HG02943 (cell line): Measurements from ENCODE around the gene MYL4.

Experiments
- ATAC-seq: cut with Tn5 transposase; IDR thresholded peaks from one replicate; pipeline ENCODE4 v1.9.1; 2021; ENCODE audit warnings: mild to moderate bottlenecking, low read depth, moderate library complexity; ENCODE audit not compliant: unreplicated experiment

Gene MYL4

DNA sequence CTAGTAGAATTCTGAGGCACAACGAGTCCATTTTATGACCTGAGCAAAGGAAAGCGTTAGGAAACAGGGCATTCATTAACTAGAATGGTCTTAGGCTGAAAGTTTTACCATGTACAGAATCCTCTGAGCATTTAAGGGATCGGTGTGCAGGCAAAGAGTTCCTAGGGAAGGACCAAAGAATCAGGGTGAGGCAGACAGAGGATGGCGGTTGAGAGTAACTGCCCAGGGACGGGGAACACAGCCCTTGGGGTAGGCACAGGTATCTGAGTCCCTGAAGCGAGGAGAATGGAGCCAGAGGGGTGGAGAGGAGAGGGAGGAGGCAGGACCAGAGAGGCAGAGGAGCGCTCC is 30.4 kb downstream of the MYL4 start:
- ATAC-seq: no peak

DNA sequence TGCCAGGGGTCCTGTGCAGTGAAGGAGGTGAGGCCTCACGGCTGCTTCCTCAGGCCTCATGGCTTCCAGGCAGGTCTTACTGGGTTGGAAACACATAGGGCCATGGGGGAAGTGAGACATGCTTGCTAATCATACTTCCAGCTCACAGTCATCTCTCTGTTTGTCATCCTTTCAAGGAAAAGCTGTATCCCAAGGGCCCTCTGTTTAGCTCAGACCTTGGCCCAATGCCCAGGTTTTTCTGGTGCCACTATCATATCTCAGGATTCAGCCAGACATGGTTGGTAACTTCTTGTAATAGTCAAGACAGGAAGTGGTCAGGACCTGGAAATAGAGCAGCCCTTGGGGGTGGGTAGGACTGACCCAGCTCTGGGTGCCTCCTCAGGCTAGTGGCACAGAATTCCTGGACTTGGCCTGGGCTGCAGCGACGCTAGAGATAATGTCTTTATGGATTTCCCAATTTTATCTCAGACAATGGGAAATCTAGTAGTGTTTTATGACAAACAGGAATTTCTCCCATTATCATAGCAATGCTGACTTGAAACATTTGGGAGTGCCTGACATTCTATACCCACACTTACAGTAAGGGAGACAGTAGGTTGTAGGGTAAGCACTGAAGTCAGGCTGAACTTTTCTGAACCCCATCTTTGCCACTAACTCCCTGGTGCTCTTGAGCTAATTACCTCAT is 31.0 kb downstream of the MYL4 start:
- no peak for ATAC-seq

DNA sequence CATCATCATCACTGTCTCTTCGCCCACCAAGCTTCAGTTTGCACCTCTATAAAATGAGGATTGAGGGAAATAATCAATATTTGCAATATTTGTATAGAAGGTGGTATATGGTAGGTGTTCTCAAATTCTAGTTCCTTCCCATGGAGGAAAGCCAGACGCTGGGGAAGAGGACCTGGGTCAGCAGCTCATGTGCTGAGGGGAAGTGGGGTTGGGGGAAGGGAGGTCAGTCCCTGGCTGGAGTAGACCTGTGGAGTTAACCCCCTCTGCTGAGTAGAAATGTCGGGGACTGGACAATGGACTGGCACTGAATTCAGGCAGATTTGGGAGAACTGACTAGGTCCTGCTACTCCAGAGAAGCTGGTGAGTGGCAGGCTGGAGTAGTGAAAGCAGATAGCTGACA is 31.7 kb downstream of the MYL4 start:
- ATAC-seq: no peak

DNA sequence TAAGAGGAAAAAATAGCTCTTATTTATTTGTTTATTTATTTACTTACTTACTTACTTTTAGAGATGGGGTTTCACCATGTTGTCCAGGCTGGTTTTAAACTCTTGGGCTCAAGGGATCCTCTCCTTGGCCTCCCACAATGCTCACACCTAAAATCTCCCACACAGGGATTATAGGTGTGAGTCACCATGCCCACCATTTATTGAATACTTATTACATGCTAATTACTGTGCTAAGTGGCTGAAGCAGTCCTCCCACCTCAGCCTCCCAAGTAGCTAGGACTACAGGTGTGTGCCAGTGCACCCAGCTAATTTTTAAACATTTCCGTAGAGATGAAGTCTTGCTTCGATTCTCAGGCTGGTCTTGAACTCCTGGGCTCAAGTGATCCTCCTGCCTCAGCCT is 33.5 kb downstream of the MYL4 start:
- ATAC-seq: no peak

DNA sequence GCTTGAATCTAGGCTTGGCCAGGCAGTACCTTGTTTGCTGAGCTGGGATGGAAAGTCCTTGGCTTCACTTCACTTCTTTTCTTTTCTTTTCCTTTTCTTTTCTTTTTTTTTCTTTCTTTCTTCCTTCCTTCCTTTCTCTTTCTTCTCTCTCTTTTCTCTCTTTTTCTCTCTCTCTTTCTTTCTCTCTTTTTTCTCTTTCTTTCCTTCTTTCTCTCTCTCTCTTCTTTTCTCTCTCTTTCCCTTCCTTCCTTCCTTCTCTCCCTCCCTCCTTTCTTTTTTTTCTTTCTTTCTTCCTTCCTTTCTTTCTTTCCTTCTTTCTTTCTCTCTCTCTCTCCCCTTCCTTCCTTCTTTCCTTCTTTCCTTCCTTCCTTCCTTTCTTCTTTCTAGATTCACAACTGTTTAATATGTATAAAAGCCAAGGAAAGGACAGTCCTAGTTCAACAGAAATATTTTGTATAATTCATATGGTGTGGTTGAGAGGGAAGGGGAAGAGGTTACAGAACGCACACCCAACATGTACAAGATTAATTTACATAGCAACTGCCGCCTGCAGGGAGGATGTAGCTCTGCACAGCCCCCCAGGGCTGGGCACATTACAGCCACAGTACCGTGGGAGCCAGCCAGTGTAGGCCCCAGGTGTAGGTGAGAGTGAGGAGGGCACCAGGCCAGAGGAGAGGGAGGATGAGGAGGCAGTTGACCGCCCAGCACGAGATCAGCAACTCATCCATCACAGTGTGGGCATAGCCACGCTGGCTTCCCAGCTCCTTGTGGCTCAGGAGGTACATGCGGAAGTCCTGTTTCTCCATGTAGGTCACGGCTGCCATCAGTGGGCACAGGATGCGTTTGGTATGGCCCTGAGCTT is 34.8 kb downstream of the MYL4 start:
- ATAC-seq: no peak

DNA sequence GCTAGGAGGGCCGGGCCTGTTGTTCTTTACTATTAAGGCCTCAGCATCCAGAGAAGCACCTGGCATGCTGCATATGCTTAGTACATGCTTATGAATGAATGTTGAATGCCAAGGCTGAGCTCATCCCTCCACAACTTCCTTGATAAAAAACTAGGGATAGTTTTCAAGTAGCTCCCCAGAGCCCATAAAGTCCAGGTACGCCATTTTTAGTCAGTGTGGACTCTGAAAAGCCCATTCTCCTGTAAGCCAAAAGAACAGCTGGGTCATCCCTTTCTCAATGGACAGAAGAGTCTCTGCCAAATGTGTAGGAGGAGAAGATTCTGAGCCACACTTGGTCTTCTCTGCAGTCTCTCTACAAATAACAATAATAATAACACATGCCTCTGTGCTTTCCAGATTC is 35.5 kb downstream of the MYL4 start:
- ATAC-seq: no peak

DNA sequence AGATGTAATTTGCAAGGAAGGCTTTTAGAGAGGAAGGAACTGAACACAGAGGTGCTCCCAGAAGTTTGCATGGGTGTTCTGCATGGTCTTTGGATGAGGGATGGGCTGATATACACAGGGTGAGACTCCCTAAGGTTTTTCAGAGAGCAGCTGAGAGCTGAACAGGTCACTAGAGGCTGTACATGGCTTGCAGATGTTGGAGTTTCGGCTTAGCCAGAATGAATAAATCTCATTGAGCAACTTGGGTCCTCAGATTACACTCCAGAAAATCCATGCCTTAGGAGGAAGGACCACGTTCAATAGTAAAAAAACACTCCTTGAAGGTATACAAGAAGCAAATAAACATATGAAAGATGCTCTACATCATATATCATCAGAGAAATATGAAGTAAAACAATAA is 37.0 kb downstream of the MYL4 start:
- ATAC-seq: no peak

DNA sequence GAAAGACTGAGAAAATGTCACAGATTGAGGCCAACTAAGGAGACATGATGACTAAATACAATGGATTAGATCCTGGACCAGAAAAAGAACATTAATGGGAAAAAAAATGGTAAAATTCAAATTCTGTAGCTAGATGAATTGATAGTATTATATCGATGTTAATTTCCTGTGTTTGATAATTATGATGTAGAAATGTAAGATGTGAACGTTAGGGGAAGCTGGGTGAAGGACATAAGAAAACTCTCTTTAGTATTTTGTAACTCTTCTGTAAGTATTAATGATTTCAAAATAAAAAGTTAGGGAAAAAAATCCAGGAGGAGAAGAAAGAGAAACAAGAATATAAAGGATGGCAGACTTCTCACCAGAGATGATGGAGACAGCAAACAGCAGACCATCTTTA is 41.7 kb downstream of the MYL4 start:
- ATAC-seq: no peak

DNA sequence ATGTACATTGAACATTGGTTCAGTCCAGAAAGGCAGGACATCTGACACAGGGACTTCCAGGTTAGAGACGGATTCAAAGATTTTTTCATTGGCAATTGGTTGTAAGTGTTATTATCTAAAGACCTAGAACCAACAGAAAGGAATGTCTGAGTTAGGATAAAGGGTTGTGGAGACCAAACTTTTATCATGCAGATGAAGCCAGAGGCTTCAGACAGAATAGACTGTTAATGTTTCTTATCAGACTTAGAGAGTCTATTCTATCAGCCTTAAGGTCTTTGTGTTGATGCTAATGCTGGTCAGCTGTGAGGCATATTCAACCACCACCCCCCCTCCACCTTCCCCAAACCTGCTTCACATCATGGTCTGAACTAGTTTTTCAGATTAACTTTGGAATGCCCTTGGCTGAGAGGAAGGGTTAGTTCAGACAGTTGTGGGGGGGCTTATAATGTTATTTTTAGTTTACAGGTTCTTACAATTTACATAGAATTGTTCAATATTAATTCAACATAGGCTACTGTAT is 42.3 kb downstream of the MYL4 start:
- no peak for ATAC-seq

DNA sequence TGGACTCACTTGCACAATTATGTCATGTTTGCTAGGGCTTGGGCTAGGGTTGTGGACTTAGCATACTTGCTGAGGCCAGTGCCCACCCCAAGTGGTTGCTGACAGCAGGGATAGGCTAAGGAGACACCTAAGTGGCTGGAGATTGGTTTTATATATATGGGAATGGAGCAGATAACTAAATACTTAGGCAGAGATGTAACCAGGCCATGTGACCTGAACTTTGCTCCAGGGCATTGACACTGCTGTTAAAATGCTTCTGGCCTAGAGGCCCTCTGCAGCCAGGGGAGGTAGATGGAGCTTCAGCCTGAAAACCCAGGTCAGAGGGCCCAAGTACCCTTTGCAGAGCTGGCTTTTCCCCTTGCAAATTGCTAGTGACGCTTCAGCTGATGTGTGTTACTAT is 43.1 kb downstream of the MYL4 start:
- no peak for ATAC-seq

DNA sequence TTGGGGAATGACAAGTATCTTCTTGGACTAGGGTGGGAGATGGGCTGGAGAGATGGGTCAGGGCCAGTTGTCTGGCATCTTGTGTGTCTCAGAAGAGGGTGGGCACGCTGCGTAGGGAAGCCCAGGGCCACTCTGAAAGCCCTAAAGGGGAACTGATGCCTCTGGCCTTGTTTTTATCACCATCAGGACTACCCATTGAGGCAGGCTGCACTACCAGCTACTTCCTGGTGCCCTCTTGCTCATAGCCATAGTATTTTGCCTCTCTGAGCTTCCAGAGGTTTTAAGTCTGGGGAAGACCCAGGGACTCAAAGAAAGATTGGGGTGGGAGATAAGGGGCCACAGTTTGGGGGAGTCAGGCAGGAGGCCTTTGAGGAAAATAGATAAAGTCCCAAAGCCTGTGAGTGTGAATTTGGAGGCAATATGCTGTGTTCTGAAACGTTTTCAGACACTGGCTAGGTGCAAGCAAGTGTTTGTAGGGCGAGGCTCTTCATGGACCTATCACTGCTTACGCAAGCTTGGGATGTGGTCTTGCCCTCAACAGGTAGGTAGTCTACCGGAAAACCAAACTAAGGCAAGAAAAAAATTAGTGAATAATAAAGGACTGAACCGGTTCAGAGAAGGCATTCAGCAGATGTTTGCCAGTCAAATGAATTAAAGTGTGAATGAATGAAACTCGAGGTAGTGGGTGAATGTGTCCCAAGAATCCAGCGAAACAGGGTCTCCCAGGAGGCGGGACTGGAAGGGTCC is 43.8 kb downstream of the MYL4 start:
- ATAC-seq: no peak

DNA sequence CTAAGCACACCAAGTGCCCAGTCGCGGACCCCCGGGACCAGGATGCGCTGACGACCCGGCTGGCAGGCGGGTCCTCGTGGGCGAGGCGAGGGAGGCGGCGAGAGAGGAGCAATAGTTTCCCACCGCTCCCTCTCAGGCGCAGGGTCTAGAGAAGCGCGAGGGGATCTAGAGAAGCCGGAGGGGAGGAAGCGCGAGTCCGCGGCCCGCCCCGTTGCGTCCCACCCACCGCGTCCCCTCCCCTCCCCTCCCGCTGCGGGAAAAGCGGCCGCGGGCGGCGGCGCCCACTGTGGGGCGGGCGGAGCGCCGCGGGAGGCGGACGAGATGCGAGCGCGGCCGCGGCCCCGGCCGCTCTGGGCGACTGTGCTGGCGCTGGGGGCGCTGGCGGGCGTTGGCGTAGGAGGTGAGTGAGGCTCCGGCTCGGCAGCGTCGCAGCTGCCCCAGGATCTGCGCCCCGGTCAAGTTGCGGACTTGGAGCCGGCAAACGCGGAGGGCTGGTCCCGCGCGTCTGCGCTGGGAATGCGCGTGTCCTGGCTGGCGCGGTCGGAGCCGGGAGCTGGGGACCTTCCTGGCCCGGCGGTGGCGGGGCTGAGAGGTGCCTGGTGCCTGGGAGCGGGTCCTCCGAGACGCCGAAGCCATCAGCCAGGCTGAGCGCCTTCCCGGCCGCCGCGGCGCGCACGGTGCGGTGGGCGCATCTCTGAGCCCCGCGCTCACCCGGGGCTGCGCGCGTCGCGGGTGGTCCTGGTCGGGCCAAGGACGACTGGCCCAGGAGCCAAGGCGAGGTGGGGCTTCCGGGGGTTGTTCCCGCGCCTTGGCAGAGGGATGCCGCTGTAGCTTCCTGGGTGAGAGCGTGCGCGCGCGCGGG is 44.6 kb downstream of the MYL4 start, which contains the start of gene ITGB3:
Gene ITGB3 (plus strand): TSS at position 287 of the 862 bp plus-strand sequence. CDS start 35 bp downstream, at position 322.
- ATAC-seq: peak; percentile 75

DNA sequence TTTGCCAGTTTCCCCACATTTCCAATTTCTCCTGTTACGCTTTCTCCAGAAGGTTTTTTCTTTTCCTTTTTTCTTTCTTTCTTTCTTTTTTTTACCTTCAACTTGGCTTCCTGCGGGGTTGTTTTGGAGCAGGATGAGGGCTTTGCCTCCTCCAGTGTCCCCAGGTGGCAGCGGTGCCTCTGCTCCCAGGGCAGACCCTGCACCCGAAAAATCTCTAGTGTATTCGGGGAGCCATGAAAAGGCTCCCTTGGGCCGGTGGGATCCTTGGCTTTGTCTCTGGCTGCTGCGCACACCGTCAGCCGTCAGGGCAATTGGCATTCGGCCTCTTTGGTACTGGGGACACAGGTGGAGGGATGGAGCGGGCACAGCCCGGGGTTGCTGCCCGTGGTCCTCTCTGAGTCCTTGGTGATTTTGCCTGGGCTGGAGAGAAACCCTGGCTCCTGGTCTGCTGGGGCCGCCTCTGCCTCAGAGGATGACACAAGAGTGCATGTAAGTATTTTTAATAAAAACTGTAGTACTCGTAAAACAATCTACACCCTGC is 45.3 kb downstream of the MYL4 start:
- ATAC-seq: no peak

DNA sequence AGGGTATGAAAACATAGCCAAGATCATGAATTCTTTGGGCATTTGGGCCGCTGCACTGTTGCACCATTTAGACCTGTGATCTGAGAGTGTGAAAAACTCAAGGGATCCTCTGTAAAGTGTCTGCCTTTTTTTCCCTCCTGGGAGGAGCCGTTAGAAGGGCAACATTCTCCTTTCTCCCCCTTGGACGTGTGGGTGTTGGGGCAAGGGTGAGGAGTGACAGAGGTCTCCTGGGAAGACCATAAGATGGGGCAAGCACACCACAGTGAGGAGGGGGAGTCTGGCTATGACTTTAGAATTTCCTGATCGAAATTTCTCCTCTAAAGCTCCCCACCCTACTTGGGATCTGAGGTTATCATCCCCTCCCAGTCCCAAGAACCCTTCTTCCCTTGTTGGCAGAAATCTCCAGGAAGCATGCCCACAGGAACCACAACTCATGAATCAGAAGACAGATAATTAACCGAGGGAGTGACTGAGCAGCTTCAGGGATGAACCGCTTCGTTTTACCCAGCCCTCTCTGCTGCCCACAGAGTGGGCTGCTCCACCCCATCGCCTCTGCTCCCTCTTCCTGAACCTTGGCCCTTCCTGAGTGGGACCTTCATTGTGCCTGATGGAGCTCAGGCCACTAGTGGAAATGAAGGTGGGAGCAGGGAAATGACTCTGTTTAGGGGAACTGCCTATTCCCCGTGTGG is 48.6 kb downstream of the MYL4 start:
- ATAC-seq: no peak

DNA sequence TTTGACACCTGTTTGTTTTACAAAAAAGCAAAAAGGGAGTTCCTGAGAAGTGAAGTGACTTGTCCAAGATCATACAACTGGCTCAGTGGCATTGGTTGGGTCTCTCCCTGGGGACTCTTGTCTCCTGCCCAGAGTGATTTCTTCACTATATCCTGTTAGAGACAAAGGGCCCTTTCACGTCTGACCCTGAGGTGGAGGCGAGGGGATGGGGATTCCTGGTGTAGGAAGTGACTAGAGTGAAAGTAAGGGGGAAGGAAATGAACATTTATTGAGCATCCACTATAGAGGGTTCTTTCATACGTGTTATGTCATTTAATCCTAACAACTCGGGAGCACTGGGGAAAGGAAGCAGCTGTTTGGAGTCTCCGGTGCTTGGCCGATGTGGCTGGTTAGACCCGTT is 53.4 kb downstream of the MYL4 start:
- no peak for ATAC-seq

DNA sequence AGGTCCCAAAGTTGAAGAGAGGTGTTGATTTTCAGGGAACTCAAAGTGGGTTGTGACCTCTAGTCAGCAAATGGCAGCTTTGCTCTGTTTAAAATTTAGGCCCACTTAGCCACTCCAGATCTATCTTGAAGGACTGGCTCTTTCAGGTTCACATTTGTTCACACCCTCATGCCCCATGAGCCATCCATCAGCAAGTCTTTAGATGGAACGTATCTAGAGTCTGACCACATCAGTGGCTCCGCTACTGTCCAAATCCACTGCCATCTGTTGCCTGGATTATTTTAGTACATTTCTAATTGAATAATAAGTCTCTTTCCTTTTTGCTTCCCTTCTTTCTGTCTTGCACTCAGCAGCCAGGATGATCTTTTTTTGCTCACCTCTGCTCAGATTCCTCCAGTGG is 55.0 kb downstream of the MYL4 start:
- no peak for ATAC-seq

DNA sequence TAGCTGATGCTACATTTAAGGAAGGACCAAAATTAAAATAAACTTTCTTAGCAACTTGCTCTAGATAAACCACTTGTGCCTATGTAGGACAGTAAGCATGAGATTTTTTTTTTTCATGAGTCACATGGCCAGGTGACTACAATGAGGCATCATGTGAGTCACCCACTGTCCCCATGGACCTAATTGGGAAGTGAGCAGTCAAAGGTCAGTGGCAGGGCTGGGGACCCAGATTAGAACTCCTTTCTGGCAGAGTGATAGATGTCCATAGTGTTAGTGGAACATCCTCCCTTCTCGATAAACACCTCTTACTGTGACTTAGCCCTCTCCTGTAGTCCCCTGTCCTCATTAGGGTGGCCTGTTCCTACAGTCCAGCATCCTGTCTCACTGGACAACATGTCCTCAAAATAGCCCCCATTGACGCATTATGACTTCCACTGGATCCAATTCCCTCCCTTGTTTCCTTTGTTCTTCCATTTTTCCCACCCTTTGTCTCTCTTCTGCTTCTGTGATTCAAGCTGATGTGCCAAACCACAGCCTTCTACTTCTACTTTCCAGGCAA is 56.9 kb downstream of the MYL4 start:
- ATAC-seq: no peak

DNA sequence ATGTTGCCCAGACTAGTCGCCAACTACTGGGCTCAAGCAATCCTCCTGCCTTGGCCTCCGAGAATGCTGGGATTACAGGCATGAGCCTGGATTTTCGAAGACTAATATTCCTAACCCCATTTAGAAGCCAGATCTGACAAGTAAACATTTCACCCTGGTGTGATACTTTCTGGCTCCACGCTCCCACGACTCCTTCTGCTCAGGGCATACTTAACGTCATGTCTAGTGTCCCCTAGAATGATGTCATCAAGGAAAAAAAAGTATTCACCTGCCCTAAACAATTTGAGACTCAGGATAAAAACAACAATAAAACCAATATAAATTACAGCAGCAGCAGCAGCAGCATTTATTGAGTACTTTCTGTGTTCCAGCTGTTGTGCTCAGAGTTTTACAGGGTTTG is 57.6 kb downstream of the MYL4 start:
- ATAC-seq: no peak

DNA sequence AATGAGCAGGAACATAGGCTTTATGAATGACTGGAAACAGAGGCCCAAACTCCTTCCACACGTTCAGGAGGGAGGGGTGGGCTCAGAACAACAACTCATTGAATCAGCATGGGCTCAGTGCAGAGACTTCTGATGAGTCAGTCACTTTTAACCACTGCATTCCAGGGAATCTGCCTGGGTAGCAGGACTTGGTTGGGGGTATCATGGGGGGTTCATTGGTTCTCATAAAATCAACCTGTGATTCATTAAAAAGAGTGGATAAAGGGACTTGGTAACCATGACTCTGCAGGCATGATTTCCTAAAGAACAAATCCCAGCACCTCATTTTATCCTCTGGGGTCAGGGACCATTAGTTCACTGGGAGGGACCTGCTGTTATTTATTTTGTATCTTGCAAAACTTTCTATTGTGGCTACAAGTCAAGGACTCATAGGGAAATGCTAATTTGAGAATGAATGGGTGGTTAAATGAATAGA is 58.2 kb downstream of the MYL4 start:
- no peak for ATAC-seq
